Ascending aorta (tissue), 2 donors: ENCODE measurements around the gene PPM1M. TPM values are rescaled to one million over a fixed set of nuclear protein-coding genes. Genes with fewer than 3 reads are reported as not detected.

Source experiments
- DNase-seq, 2 donors: peaks; one replicate each; pipeline ENCODE4 v3.0.0-alpha.2; 2019; ENCODE audit warnings: low spot score in 2 of 2
- H3K27ac ChIP-seq, 2 donors: fragments of 200-600 bp; sonication (generic); one replicate each; pipeline ENCODE4 v1.5.1; 2016 to 2017; ENCODE audit warnings: mild to moderate bottlenecking in 1 of 2
- H3K27me3 ChIP-seq: fragments of 200-600 bp; sonication (generic); one replicate; pipeline ENCODE4 v1.5.1; 2017
- H3K36me3 ChIP-seq, 2 donors: fragments of 200-600 bp; sonication (generic); one replicate each; pipeline ENCODE4 v1.5.1; 2016
- H3K4me1 ChIP-seq, 2 donors: fragments of 200-600 bp; sonication (generic); one replicate each; pipeline ENCODE4 v1.5.1; 2016 to 2017; ENCODE audit warnings: mild to moderate bottlenecking in 1 of 2
- H3K4me3 ChIP-seq, 2 donors: fragments of 200-600 bp; sonication (generic); one replicate each; pipeline ENCODE4 v1.5.1; 2016 to 2017; ENCODE audit warnings: mild to moderate bottlenecking in 1 of 2
- H3K9me3 ChIP-seq, 2 donors: fragments of 200-600 bp; sonication (generic); one replicate each; pipeline ENCODE4 v1.5.1; 2016
- CTCF ChIP-seq, 3 experiments: fragments of 200-600 bp in 2 of 3; fragments of 450-650 bp in 1 of 3; sonication (generic) in 2 of 3; IDR thresholded peaks; one replicate each; pipeline ENCODE4 v1.5.1; 2016 to 2019; ENCODE audit warnings: antibody characterized with exemption in 3 of 3, mild to moderate bottlenecking in 1 of 3, moderate library complexity in 1 of 3
- intact Hi-C: fragments of 100-400 bp; cut with DNase I; formaldehyde crosslinking; loops from one replicate; pipeline ENCODE4 v1.15.1; 2023
- total RNA-seq: library from RNA; depleted of rRNA; stranded (reverse); fragments of >200 nt; gene quantifications from one replicate; pipeline ENCODE4 v1.1.0, GENCODE V29; 2016

The PPM1M gene
- total RNA-seq, 1 donor from 2014 or later: 20.3 TPM

GRCh38 chr3:52205727-52206372 is 39.7 kb upstream of the PPM1M start:
- DNase-seq: no peak
- H3K4me3 ChIP-seq: no peak overlapping the region
- no peak for TF ChIP-seq CTCF (IDR thresholded peaks at IDR 0.05)
- no peaks in the 10 kb centered on the region for H3K4me1 ChIP-seq
- no peaks in the 10 kb centered on the region for H3K27me3 ChIP-seq
- intact Hi-C loops: no loop called here
- H3K27ac ChIP-seq: no peak overlapping the region
- no peaks in the 10 kb centered on the region for H3K9me3 ChIP-seq
- H3K36me3 ChIP-seq: peaks cover 83 to 93% of the 10 kb centered on the region in 2 donors

- intact Hi-C loops: no loop called here
Observed at GRCh38 chr3:52208556-52208955, 37.0 kb upstream of the PPM1M start.

GRCh38 chr3:52210037-52210436 is 35.5 kb upstream of the PPM1M start:
- peaks cover 90 to 96% of the 10 kb centered on the region in 2 donors for H3K36me3 ChIP-seq
- H3K27ac ChIP-seq: no peak overlapping the region
- intact Hi-C loops: no loop called here
- TF ChIP-seq CTCF (IDR thresholded peaks at IDR 0.05): no peak
- no peak overlapping the region for H3K4me3 ChIP-seq
- no peak for DNase-seq
- H3K27me3 ChIP-seq: no peaks in the 10 kb centered on the region
- no peaks in the 10 kb centered on the region for H3K4me1 ChIP-seq
- no peaks in the 10 kb centered on the region for H3K9me3 ChIP-seq

More at GRCh38 chr3:52208556-52208955, 37.0 kb upstream of the PPM1M start:
- no peak for TF ChIP-seq CTCF (IDR thresholded peaks at IDR 0.05)
- Histone ChIP-seq H3K36me3 (peaks cover 92 to 96% of the 10 kb centered on the region in 2 donors), H3K4me1 (no peaks in the 10 kb centered on the region), H3K27me3 (no peaks in the 10 kb centered on the region), H3K9me3 (no peaks in the 10 kb centered on the region), H3K4me3 (no peak overlapping the region), H3K27ac (no peak overlapping the region)
- DNase-seq: no peak

- no peak for TF ChIP-seq CTCF (IDR thresholded peaks at IDR 0.05)
Observed at GRCh38 chr3:52210550-52211046, 35.0 kb upstream of the PPM1M start.

GRCh38 chr3:52211268-52211891 is 34.2 kb upstream of the PPM1M start:
- Histone ChIP-seq H3K36me3 (peaks cover 83 to 91% of the 10 kb centered on the region in 2 donors), H3K4me1 (peaks cover 0 to 3% of the 10 kb centered on the region in 2 donors), H3K4me3 (no peak overlapping the region), H3K27ac (no peak overlapping the region), H3K27me3 (no peaks in the 10 kb centered on the region), H3K9me3 (no peaks in the 10 kb centered on the region)
- intact Hi-C loops: no loop called here
- TF ChIP-seq CTCF (IDR thresholded peaks at IDR 0.05): no peak
- no peak for DNase-seq

More at GRCh38 chr3:52210550-52211046, 35.0 kb upstream of the PPM1M start:
- no peak for DNase-seq
- no peak overlapping the region for H3K4me3 ChIP-seq
- H3K4me1 ChIP-seq: no peaks in the 10 kb centered on the region
- no peak overlapping the region for H3K27ac ChIP-seq
- peaks cover 91 to 96% of the 10 kb centered on the region in 2 donors for H3K36me3 ChIP-seq
- intact Hi-C loops: no loop called here
- H3K27me3 ChIP-seq: no peaks in the 10 kb centered on the region
- H3K9me3 ChIP-seq: no peaks in the 10 kb centered on the region
